GM21526 (cell line): Measurements from ENCODE around the gene ZFP2.
"Not testable (repeated sequence)": the region's sequence is repeated elsewhere in the genome, so short reads cannot be mapped to it uniquely, and the experiment has no call there.

ENCODE experiments used
- ATAC-seq: cut with Tn5 transposase; IDR thresholded peaks from one replicate; pipeline ENCODE4 v1.9.1; 2021; ENCODE audit warnings: moderate library complexity; ENCODE audit not compliant: unreplicated experiment, low FRiP score

Gene ZFP2

DNA sequence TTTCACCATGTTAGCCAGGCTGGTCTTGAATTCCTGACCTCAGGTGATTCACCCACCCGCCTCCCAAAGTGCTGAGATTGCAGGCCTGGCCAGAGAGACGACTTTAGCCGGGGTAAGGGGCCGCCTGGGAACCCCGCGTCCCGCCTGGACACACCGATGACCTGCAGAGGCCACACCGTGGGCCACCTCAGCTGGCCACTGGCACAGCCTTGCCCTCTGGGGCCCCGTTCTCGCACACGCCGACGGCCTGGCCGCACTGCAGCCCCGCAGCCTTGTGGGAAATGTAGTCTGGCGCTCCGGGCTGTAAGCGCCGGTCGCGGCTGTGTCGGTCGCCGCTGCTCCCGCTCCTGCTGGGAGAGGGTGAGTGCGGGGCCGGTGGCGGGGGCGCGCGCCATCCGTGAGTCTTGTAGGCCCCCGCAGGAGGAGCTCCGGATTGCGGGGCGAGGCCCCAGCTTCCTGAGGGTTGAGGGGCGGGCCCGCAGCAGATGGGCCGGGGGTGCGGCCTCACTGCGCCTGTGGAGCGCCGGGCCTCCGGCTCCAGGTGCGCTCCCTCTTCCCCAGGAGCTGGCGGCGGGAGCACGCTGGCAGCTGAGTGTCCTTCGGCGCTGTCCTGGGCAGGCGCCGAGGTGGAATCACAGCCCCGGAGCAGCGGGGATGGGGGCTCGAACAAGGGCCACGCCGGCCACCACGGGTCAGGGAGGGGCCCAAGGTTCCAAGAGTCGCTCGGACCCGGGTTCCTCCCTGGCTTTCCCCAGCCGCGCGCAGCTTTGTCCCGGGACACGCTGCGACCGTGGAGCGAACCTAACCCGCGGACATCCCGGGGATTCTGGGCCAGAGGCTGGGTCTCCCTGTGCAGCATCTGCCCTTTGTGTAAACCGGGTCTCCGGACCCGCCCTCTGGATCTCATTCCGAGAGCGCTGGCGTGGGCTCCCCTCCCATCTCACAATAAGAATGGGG lies at the start of gene ZFP2:
Gene ZFP2 (plus strand): TSS at position 299 of the 957 bp plus-strand sequence. CDS start 35,401 bp downstream, outside the sequence.
- no peak for ATAC-seq

DNA sequence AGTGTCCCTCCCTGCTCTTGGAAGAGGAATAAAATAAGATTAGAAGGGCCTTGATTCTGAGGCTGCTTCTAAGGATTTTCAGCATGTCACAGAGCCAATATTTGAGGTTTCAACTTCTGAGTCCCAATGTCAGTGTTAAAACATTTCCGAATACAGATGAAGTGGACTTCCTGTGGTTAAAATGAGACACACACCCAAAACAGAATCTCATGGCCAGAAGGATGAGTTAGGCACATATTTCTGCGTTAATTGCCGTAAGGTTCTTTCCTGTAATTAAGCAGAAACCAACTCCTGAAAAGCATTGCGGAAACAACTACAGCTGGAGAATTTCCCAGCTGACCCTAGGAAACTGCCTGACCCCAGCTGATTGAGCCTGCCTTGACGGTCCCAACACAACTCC lies 46.4 kb upstream of the ZFP2 start:
- ATAC-seq = no peak

DNA sequence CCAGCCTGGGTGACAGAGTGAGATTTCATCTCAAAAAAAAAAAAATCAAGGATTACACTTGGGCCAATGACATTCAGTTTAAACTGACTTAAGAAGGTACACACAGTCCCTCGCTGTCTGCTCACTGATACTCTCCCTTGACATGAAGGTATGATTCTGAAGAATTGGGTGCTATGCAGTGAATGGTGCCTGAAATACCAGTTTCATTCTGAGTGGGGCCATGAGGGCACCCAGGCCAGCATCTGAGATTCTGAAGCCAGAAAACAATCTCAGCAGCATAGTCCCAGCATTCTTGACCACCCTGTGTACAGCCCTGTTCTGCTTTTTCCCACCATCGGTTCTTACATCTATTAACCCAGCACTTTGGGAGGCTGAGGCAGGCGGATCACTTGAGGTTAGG lies 43.8 kb upstream of the ZFP2 start:
- no peak for ATAC-seq

DNA sequence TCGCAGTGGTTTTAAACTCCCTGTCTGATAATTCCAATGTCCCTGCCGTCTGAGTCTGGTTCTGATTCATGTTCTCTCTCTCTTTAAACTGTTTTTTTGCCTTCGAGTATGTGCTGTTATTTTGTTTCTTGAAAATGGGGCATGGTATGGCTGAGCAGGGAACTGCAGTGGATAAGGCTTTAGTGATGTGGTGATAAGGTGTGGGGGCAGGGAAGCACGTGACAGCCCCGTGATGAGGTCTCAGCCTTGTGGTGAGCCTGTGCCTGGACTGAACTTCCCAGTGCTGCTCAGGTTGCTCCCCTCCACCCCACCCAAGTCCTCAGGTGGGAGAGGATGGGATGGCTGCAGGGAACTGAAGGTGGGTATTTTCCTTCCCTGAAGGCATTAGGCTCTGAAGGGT lies 41.4 kb upstream of the ZFP2 start:
- ATAC-seq = no peak

DNA sequence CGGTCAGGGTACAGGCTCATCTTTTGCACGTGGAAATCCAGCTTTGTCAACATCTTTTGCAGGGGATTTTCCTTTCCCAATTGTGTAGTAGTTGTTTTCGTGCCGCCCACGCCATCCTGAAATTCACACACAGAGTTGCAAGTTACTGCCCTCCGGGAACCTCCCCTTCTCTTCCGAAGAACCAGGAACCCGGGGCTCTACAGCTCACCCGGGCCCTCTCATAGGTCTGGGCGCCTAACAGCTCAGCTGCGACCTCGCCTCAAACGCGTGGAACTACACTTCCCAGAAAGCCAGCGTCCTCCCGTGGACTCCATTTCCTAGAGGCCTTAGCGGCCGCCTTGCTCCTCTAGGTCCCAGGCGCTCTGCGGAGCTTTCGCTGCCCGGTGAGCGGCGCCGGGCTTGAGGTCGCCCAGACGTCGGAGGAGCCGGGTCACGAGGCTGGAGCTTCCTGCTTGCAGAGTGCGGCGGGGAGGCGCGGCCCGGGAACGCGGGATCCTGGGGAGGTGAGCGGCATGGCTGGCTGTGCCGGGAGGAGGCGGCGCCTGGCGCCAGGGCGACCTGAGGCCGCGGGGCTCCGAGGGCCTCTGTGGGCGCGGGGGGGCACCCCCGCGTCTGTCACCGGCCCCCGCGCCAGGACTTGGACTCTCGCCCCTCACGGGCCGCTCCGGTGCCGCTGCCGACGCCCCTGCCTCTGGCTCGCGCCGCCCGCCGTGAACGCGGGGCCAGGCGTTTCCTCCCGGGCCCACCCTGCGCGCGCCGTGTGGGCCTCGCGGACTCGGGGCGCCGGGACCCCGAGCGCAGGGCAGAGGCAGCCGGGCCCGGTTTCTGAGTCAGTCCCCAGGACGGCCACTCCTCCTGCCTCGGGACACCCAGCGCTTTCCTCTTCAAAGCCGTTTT lies 35.8 kb upstream of the ZFP2 start, which contains the start of gene ZNF354B:
Gene ZNF354B (plus strand): TSS at position 329 of the 897 bp plus-strand sequence. CDS start 1,095 bp downstream, outside the sequence.
- peak; percentile 99 for ATAC-seq

DNA sequence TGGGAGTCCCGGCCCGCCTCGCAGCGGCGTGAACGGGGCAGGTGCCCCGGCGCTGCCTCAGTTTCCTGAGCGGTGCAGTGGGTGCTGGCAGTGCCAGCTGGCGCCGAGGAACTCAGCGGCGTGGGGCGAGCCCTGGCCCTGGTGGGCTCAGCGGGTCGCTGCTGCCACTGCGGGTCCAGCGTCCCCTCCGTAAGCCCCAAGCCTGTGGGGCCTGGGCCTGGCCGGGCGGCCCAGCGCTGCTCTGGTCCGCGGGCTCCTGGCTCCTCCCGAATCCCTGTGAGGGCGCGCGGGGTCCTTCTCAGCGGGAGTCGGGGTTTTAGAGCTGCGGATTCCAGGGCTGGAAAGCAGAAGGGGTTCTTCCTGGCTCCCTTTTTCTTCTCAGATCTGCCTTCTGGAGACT lies 35.1 kb upstream of the ZFP2 start:
- ATAC-seq = not testable (repeated sequence)

DNA sequence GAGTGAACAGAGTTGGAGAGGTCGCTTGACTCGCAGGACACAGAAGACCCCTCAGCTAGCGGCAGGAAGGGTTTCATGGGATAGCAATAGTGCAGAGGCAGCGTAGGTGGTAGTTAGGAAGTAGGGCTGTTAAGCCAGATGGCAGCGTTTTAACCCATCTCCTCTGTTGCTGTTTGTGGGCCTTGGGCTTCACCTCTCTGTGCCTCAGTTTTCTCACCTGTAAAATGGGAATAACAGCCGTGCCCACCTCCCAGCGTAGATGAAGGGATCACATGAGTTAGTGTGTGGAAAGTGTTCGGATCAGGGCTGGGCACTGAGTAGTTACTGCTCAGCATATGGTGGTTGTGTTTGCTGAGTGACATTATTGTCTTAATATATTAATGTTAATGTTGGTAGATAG lies 34.1 kb upstream of the ZFP2 start:
- ATAC-seq = no peak

DNA sequence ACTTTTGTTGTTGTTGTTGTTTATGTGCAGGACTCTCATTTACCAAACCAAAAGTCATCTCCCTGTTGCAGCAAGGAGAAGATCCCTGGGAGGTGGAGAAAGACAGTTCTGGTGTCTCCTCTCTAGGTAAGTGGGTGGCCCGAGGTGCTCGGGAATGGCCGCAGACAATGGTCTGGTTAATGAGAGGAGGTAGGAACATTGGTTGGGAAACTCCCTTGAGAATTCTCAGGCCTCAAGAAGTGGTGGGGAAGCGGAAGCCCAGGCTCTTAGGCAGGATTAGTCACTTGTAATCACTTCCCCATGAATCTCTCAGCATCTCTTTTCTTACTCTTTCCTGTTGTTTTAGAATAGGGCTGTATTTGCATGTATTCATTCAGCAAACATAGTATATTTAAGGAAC lies 28.8 kb upstream of the ZFP2 start:
- ATAC-seq = no peak

DNA sequence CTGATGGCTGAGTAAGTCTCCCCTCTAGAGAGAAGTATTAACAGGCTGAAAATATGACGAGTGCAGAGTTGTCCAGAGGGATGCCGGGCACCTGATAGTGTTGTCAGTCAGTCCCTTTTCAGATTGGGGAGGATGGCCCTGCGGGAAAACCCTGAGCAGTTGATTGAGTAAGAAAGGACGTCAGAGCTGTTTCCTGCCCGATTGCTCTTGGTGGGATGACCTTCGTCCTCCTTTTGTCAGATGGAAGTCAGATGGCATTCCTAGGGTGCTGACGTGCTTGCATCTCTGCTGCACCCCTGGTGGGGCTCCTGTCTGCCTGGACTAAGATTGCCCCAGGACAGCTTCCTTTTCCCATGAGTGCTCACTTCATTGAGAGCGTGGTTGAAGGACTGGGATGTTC lies 26.1 kb upstream of the ZFP2 start:
- ATAC-seq = no peak

DNA sequence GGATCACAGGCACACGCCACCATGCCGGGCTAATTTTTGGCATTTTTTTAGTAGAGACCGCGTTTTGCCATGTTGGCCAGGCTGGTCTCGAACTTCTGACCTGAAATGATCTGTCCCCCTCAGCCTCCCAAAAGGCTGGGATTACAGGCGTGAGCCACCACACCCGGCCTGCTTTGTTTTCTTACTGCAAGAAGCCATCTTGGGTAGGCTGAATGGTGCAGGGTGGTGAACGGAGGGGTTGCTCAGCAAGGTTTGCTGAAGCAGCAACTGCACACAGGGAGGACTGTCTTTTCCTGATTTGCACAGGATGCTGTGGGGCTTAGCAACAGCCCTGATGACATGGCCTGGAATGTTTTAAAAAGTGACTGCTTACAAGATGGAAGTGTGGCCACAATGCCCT lies 25.3 kb upstream of the ZFP2 start:
- no peak for ATAC-seq

DNA sequence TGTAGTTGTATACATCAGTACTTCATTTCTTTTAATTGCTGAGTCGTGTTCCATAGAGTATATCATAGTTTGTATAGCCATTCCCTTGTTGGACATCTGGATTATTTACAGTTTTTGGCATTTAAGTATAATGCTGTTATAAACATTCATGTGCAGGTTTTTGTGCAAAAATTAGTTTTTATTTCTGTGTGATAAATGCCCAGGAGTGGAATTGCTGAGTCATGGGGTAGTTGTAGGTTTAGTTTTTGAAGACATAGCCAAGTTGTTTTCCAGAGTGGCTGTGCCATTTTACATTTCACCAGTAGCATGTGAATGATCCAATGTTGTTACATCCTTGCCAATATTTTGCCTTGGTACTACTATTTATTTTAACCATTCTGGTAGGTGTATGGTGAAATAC lies 23.4 kb upstream of the ZFP2 start:
- ATAC-seq = no peak

DNA sequence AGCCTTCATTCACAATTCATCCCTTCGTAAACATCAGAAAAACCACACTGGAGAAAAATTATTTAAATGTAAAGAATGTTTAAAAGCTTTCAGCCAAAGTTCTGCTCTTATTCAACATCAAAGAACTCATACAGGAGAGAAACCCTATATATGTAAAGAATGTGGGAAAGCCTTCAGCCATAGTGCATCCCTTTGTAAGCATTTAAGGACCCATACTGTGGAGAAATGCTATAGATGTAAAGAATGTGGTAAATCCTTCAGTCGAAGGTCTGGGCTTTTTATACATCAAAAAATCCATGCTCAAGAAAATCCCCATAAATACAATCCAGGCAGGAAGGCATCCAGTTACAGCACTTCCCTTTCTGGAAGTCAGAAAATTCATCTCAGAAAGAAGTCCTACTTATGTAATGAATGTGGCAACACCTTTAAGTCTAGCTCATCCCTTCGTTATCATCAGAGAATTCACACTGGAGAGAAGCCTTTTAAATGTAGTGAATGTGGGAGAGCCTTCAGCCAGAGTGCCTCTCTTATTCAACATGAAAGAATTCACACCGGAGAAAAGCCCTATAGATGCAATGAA lies 12.5 kb upstream of the ZFP2 start:
- ATAC-seq = not testable (repeated sequence)

DNA sequence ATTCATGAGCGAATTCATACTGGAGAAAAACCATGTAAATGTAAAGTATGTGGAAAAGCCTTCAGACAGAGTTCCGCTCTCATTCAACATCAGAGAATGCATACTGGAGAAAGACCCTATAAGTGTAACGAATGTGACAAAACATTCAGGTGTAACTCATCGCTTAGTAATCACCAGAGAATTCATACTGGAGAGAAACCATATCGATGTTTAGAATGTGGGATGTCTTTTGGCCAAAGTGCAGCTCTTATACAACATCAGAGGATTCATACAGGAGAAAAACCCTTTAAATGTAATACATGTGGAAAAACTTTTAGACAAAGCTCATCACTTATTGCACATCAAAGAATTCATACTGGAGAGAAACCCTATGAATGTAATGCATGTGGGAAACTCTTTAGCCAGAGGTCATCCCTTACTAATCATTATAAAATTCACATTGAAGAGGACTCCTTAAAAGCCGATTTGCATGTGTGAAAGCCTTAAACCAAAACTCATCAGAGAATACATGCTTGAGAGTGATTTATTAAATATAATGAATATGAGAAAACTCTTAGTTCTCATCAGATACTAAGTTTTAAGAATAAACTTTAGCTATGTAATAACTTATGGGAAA lies 11.8 kb upstream of the ZFP2 start:
- ATAC-seq = no peak

DNA sequence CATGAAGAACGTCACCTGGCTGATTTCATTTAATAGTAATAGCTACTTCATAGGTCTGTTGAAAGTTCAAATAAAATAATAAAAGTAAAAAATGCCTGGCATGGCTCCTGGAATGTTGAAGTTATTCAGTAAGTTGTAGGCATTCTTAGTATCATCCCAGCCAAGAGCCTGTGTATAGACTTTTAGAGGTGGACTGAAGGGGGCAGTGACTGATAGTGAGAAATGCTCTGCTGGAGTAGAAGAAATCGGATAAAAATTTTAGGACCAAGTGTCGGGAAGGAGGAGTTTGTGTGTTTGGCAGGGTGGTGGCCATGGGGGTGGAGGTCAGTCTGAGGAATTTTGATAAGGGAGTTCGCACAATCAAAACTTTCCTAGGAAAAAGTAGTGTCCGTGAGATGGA lies 3.6 kb downstream of the ZFP2 start:
- ATAC-seq = no peak

DNA sequence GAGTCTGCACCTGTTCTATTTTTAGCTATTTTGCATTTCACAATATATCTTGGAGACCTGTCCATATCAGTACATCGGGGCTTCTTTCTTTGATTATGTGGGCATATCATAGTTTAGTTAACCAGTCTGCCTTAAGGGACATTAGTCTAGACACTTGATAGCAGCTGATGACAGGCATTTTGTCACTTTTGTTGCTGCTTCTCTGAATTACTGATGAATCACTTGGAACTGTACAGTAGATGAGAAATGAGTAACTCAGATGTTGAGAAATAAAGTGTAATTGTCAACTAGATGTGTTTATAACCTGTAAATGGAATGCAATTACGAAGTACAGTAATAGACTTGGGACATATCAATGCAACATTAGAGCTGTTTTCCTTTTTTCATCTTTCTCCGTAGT lies 7.1 kb downstream of the ZFP2 start:
- ATAC-seq = no peak

DNA sequence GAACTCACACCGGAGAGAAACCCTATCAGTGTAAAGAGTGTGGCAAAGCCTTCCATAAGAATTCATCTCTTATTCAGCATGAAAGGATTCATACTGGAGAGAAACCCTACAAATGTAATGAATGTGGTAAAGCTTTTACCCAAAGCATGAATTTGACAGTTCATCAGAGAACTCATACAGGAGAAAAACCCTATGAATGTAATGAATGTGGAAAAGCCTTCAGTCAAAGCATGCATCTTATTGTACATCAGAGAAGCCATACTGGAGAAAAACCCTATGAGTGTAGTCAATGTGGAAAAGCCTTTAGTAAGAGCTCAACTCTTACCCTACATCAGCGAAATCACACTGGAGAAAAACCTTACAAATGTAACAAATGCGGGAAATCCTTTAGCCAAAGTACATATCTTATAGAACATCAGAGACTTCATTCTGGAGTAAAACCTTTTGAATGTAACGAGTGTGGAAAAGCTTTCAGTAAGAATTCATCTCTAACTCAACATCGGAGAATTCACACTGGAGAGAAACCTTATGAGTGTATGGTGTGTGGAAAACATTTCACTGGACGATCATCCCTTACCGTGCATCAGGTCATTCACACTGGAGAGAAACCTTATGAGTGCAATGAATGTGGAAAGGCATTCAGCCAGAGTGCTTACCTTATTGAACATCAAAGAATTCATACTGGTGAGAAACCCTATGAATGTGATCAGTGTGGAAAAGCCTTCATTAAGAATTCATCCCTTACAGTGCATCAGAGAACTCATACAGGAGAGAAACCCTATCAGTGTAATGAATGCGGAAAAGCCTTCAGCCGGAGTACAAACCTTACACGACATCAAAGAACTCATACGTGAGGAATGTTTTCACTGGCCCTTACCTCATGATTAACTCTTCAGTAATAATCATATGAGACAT lies 36.4 kb downstream of the ZFP2 start:
- no peak for ATAC-seq

DNA sequence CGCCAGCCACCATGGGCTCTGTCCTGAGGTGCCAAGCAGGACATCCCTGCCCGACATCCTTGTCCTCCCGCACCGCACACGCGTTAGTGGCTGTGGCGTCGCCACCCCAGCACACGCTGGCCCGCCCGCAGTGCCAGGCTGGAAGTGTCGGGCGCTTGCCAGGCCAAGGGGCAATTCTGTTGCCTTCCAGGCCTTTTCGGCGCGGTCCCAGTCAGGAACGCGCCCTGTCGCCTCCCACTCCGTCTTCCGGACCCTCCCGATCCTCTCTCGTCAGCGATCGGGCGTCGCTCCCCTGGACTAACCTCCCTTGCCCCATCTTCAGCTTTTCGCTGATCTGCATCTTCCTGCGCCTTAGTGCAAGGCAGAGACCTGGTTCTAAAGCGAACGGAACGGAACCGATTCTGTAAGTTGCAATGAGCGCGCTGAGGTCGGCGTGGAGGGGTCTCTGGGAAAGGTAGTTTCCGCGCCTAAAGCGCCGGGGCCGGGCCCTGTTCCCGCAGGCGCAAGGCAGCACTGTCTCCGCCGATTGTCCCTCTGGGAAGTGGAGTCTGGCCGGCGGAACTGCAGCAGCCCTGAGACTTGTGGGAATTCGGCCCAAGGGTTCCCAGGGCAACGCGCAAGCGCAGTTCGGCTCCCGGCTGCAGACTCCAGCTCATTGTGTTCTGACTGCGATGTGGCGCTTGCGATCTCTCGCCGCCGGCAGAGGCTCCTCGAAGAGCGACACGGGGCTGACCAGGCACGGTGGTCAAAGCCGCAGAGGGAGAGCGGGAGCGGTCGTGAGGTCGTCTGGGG lies 45.1 kb downstream of the ZFP2 start, which contains the start of gene ZNF454:
Gene ZNF454 (plus strand): TSS at position 630 of the 792 bp plus-strand sequence. CDS start 1,594 bp downstream, outside the sequence.
- no peak for ATAC-seq

DNA sequence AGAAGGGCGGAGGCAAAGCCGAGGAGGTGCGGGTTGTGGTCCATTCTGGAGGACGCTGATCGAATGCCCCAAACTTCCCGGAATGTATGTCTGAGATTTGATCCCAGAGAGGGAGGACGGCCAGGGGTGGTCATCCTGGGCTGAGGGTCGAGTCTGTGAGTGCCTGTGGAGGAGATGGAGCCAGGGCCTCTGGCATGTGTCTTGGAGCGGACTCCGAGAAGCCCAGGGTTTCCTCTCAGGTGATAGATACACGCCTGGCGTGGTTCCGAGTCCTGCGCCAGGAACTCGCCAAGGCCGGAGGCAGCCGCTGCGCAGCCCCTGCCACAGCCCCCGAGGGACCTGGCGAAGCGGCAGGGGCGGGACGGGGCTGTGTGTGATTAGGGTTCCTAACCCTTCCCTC lies 45.6 kb downstream of the ZFP2 start:
- ATAC-seq = no peak
